Mesenchymal stem cell (in vitro differentiated cells and primary cell): ENCODE data around the gene HHLA2.

Experiments used
- DNase-seq: peaks from one replicate; pipeline ENCODE4 v3.0.0-alpha.2; 2013
- H2AFZ ChIP-seq: one replicate; pipeline ENCODE4 v1.6.1; 2013; ENCODE audit warnings: low read depth, mild to moderate bottlenecking, control low read depth, inconsistent platforms, low read length, moderate library complexity
- H2AK5ac ChIP-seq: 2 replicates; pipeline ENCODE4 v1.6.1; 2013; ENCODE audit warnings: low read length, moderate library complexity, mild to moderate bottlenecking, inconsistent platforms; ENCODE audit not compliant: severe bottlenecking
- H2BK120ac ChIP-seq: one replicate; pipeline ENCODE4 v1.6.1; 2013; ENCODE audit warnings: low read depth, mild to moderate bottlenecking, inconsistent platforms, low read length, moderate library complexity
- H2BK12ac ChIP-seq, 2 experiments: one replicate each; pipeline ENCODE4 v1.6.1; 2013; ENCODE audit warnings: inconsistent platforms in 2 of 2, low read length in 2 of 2, mild to moderate bottlenecking in 2 of 2, moderate library complexity in 2 of 2, control low read depth in 1 of 2
- H2BK15ac ChIP-seq: one replicate; pipeline ENCODE4 v1.6.1; 2013; ENCODE audit warnings: mild to moderate bottlenecking, low read depth, inconsistent platforms; ENCODE audit not compliant: poor library complexity, severe bottlenecking
- H2BK5ac ChIP-seq: 2 replicates; pipeline ENCODE4 v1.6.1; 2013; ENCODE audit warnings: low read depth, mild to moderate bottlenecking, low read length, control low read depth, inconsistent platforms; ENCODE audit not compliant: poor library complexity, severe bottlenecking
- H3K14ac ChIP-seq, 2 experiments: one replicate each; pipeline ENCODE4 v1.6.1; 2013; ENCODE audit warnings: inconsistent platforms in 2 of 2, low read length in 2 of 2, control low read depth in 1 of 2, mild to moderate bottlenecking in 1 of 2, moderate library complexity in 1 of 2
- H3K18ac ChIP-seq, 2 experiments: one replicate each; pipeline ENCODE4 v1.6.1; 2013; ENCODE audit warnings: inconsistent platforms in 2 of 2, low read length in 2 of 2, control low read depth in 1 of 2, low read depth in 1 of 2, mild to moderate bottlenecking in 1 of 2
- H3K23ac ChIP-seq, 2 experiments: one replicate each; pipeline ENCODE4 v1.6.1; 2013; ENCODE audit warnings: inconsistent platforms in 2 of 2, low read length in 2 of 2, mild to moderate bottlenecking in 2 of 2, moderate library complexity in 2 of 2, control low read depth in 1 of 2
- H3K27ac ChIP-seq: 2 replicates; pipeline ENCODE4 v1.5.1; 2013; ENCODE audit warnings: mild to moderate bottlenecking, moderate library complexity, low read length, control low read depth, inconsistent platforms; ENCODE audit not compliant: poor library complexity, severe bottlenecking
- H3K27me3 ChIP-seq, 2 experiments: 2 replicates each; pipeline versions ENCODE4 v1.6.1 to v1.7.0; 2013; ENCODE audit warnings: low read length in 2 of 2, mild to moderate bottlenecking in 2 of 2, moderate library complexity in 2 of 2, control low read depth in 1 of 2, inconsistent platforms in 1 of 2; ENCODE audit not compliant: control insufficient read depth in 1 of 2, insufficient read depth in 1 of 2
- H3K36me3 ChIP-seq, 2 experiments: 2 replicates each; pipeline versions ENCODE4 v1.6.1 to v1.7.0; 2013; ENCODE audit warnings: low read length in 2 of 2, control low read depth in 1 of 2, inconsistent platforms in 1 of 2, low read depth in 1 of 2, mild to moderate bottlenecking in 1 of 2; ENCODE audit not compliant: insufficient read depth in 2 of 2, control insufficient read depth in 1 of 2
- H3K4ac ChIP-seq, 2 experiments: one replicate each; pipeline ENCODE4 v1.6.1; 2013; ENCODE audit warnings: inconsistent platforms in 2 of 2, low read length in 2 of 2, mild to moderate bottlenecking in 2 of 2, moderate library complexity in 2 of 2, control low read depth in 1 of 2, low read depth in 1 of 2
- H3K4me1 ChIP-seq: 2 replicates; pipeline ENCODE4 v1.6.1; 2013; ENCODE audit warnings: low read depth, low read length, control low read depth; ENCODE audit not compliant: control insufficient read depth, insufficient read depth
- H3K4me2 ChIP-seq: 2 replicates; pipeline ENCODE4 v1.6.1; 2013; ENCODE audit warnings: low read length, mild to moderate bottlenecking, inconsistent platforms; ENCODE audit not compliant: poor library complexity, severe bottlenecking
- H3K4me3 ChIP-seq, 2 experiments: 2 replicates each; pipeline versions ENCODE4 v1.5.1 to v1.7.0; 2013; ENCODE audit warnings: low read length in 2 of 2, mild to moderate bottlenecking in 2 of 2, control low read depth in 1 of 2, low read depth in 1 of 2; ENCODE audit not compliant: insufficient read depth in 1 of 2
- H3K79me1 ChIP-seq: replicated peaks from 2 replicates; pipeline ENCODE4 v1.6.1; 2013; ENCODE audit warnings: mild to moderate bottlenecking, control low read depth, low read length, inconsistent platforms; ENCODE audit not compliant: poor library complexity, severe bottlenecking
- H3K9ac ChIP-seq: 2 replicates; pipeline ENCODE4 v1.7.0; 2013; ENCODE audit warnings: mild to moderate bottlenecking, low read length, moderate library complexity
- H3K9me3 ChIP-seq: 2 replicates; pipeline ENCODE4 v1.7.0; 2013; ENCODE audit warnings: mild to moderate bottlenecking, low read length; ENCODE audit not compliant: control insufficient read depth
- H4K8ac ChIP-seq: one replicate; pipeline ENCODE4 v1.6.1; 2013; ENCODE audit warnings: inconsistent platforms, mild to moderate bottlenecking, low read length, moderate library complexity
- H4K91ac ChIP-seq: one replicate; pipeline ENCODE4 v1.6.1; 2013; ENCODE audit warnings: mild to moderate bottlenecking, low read length, inconsistent platforms
- WGBS: methylation state at CpG from one replicate; pipeline ENCODE4 v1.1.7; 2013; ENCODE audit warnings: mixed read lengths; 5-methylcytosine and 5-hydroxymethylcytosine counted together

HHLA2 gene

DNA sequence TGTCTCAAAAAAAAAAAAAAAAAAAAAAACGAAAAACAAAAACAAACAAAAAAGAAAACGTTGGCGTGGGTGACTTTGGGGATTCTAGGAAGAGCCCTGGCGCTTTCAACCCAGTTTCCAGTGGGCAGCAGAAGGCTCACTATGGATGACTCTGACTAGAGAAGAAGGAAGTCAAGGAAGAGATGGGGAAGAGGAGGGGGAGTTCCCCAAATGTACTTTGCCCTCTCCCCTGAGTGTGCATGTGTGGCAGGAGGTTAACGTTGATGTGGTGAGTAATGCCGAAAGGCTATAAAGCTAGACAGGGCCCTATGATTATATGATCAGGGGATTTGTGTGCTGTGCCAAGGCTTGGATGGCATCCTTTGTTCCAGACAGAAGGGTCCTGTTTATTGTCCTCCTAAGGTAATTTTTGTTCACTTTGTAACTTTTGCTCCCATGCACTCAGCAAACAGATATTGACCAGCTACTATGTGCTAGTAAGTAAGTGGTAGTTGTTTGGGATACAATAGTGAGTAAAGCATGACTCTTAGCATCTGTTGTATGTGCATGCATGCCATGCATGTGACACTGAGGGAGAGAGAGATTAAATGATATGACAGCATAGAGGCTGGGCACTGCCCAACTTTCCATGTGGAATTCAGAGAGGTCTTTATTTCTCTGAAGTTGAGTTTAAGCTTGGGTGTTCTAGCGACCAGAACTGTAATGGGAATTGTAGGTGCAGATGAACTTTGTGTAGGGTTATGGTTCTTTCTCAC, 750 bp upstream of the HHLA2 start:
- H3K9me3 ChIP-seq = peaks cover 7% of the 10 kb centered on the region
- no peak overlapping the region for H3K4me2 ChIP-seq
- no peak overlapping the region for H2BK15ac ChIP-seq
- no peak overlapping the region for H3K9ac ChIP-seq
- H3K23ac ChIP-seq = no peak overlapping the region
- H2BK120ac ChIP-seq = no peak overlapping the region
- H3K18ac ChIP-seq = no peak overlapping the region
- no peak overlapping the region for H3K27ac ChIP-seq
- H3K79me1 ChIP-seq = no peaks in the 10 kb centered on the region
- H3K4me3 ChIP-seq = no peak overlapping the region
- no peak overlapping the region for H2AK5ac ChIP-seq
- no peak overlapping the region for H2BK12ac ChIP-seq
- no peak overlapping the region for H2AFZ ChIP-seq
- no peak overlapping the region for H4K91ac ChIP-seq
- H4K8ac ChIP-seq = no peak overlapping the region
- H2BK5ac ChIP-seq = no peak overlapping the region
- H3K14ac ChIP-seq = no peak overlapping the region
- no peak for DNase-seq
- H3K4me1 ChIP-seq = peaks cover 4% of the 10 kb centered on the region
- H3K4ac ChIP-seq = no peak overlapping the region
- no peaks in the 10 kb centered on the region for H3K27me3 ChIP-seq
- 92% methylated on average over 6 of the region's 7 CpGs for WGBS
- no peaks in the 10 kb centered on the region for H3K36me3 ChIP-seq

- no peak overlapping the region for H3K4ac ChIP-seq
Measured at GRCh38 chr3:108297647-108298046, 1.3 kb downstream of the HHLA2 start.

DNA sequence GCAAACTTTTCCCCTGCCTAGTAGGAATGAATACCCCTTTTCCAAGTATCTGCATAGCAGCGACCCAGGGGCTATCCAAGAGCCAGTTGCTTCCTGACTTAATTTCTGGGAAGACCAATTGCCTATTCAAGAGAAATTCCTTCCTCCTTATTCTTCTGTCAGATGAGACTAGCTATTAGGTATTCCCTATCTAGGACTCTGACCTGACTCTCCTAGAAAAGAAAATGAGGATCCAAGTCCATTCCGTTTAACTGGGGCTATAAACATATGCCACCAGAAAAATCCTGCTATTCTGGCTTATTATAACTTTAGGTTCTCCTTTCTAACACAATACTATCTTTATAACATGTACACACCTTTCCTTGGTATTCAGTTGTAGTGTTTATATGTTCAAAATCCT, 1.7 kb downstream of the HHLA2 start:
- H3K36me3 ChIP-seq = no peaks in the 10 kb centered on the region
- no peak for DNase-seq
- no peak overlapping the region for H3K4me3 ChIP-seq
- no peak overlapping the region for H2BK5ac ChIP-seq
- H3K27ac ChIP-seq = peak overlapping the region; percentile 56
- no peak overlapping the region for H3K4ac ChIP-seq
- H3K18ac ChIP-seq = no peak overlapping the region
- H3K9me3 ChIP-seq = no peaks in the 10 kb centered on the region
- no peak overlapping the region for H4K91ac ChIP-seq
- WGBS = 90% methylated on average over 2 of the region's 2 CpGs
- H3K23ac ChIP-seq = no peak overlapping the region
- H3K4me2 ChIP-seq = no peak overlapping the region
- H3K79me1 ChIP-seq = no peaks in the 10 kb centered on the region
- no peak overlapping the region for H4K8ac ChIP-seq
- H2BK120ac ChIP-seq = no peak overlapping the region
- no peak overlapping the region for H3K14ac ChIP-seq
- no peak overlapping the region for H2BK15ac ChIP-seq
- no peak overlapping the region for H2BK12ac ChIP-seq
- H3K9ac ChIP-seq = no peak overlapping the region
- H2AK5ac ChIP-seq = no peak overlapping the region
- H2AFZ ChIP-seq = no peak overlapping the region
- H3K27me3 ChIP-seq = no peaks in the 10 kb centered on the region
- peaks cover 4% of the 10 kb centered on the region for H3K4me1 ChIP-seq

More at GRCh38 chr3:108297647-108298046, 1.3 kb downstream of the HHLA2 start:
- Histone ChIP-seq H3K27ac (peak overlapping the region; percentile 56), H2AK5ac (no peak overlapping the region), H3K27me3 (no peaks in the 10 kb centered on the region), H3K4me1 (peaks cover 4% of the 10 kb centered on the region), H3K18ac (no peak overlapping the region), H3K23ac (no peak overlapping the region), H2BK12ac (no peak overlapping the region), H2BK120ac (no peak overlapping the region), H3K36me3 (no peaks in the 10 kb centered on the region), H3K9ac (no peak overlapping the region), H2BK5ac (no peak overlapping the region), H2AFZ (no peak overlapping the region), H4K8ac (no peak overlapping the region), H3K9me3 (no peaks in the 10 kb centered on the region), H3K14ac (no peak overlapping the region), H3K79me1 (no peaks in the 10 kb centered on the region), H3K4me2 (no peak overlapping the region), H2BK15ac (no peak overlapping the region), H3K4me3 (no peak overlapping the region), H4K91ac (no peak overlapping the region)
- DNase-seq = no peak
- WGBS = 82% methylated on average over 3 of the region's 3 CpGs

- H3K4ac ChIP-seq = no peak overlapping the region
- no peak overlapping the region for H2BK5ac ChIP-seq
- H3K9me3 ChIP-seq = no peaks in the 10 kb centered on the region
- 86% methylated on average over 9 of the region's 9 CpGs for WGBS
- no peak overlapping the region for H3K4me2 ChIP-seq
- H3K14ac ChIP-seq = no peak overlapping the region
- H3K79me1 ChIP-seq = no peaks in the 10 kb centered on the region
- no peaks in the 10 kb centered on the region for H3K36me3 ChIP-seq
- DNase-seq = no peak
- no peak overlapping the region for H3K9ac ChIP-seq
- H3K27ac ChIP-seq = no peak overlapping the region
- no peak overlapping the region for H4K8ac ChIP-seq
- H4K91ac ChIP-seq = no peak overlapping the region
- H2AK5ac ChIP-seq = peak overlapping the region; percentile 5
- no peak overlapping the region for H2AFZ ChIP-seq
- H3K4me1 ChIP-seq = peaks cover 4% of the 10 kb centered on the region
- no peak overlapping the region for H3K4me3 ChIP-seq
- H3K18ac ChIP-seq = no peak overlapping the region
- H3K27me3 ChIP-seq = no peaks in the 10 kb centered on the region
- H2BK120ac ChIP-seq = no peak overlapping the region
- H2BK12ac ChIP-seq = no peak overlapping the region
- no peak overlapping the region for H2BK15ac ChIP-seq
- H3K23ac ChIP-seq = no peak overlapping the region
Measured at GRCh38 chr3:108300103-108300849, 3.9 kb downstream of the HHLA2 start.
